HepG2 (cell line): ENCODE results near the gene HS6ST2. TPM values are rescaled to one million over a fixed set of nuclear protein-coding genes. Genes with fewer than 3 reads are reported as not detected.

Experiments used
- AHDC1 ChIP-seq: sonication (generic); formaldehyde crosslinking; IDR thresholded peaks from 2 replicates; pipeline ENCODE4 v1.5.1; 2020; ENCODE audit warnings: mild to moderate bottlenecking, missing genetic modification reagents, borderline replicate concordance
- FIP1L1 ChIP-seq: fragments of 200-400 bp; formaldehyde crosslinking; IDR thresholded peaks from 2 replicates; pipeline ENCODE4 v1.6.1; 2018; ENCODE audit warnings: low read depth, mild to moderate bottlenecking, low read length, moderate library complexity, borderline replicate concordance; ENCODE audit not compliant: insufficient read depth
- FOSL2 ChIP-seq: sonication (generic); formaldehyde crosslinking; IDR thresholded peaks from 2 replicates; pipeline ENCODE4 v1.4.0; 2020; ENCODE audit warnings: missing genetic modification reagents
- FOXA1 ChIP-seq, 2 experiments: fragments of 450-650 bp in 1 of 2; sonication (generic) in 1 of 2; formaldehyde crosslinking in 1 of 2; IDR thresholded peaks; 2 replicates each; pipeline versions ENCODE4 v1.4.0 to v1.6.1; 2016 to 2020; ENCODE audit warnings: missing genetic modification reagents in 1 of 2
- HHEX ChIP-seq: IDR thresholded peaks from 2 replicates; pipeline ENCODE4 v1.6.1; 2016; ENCODE audit warnings: control low read depth
- MAFG ChIP-seq: sonication (generic); formaldehyde crosslinking; IDR thresholded peaks from 2 replicates; pipeline ENCODE4 v1.5.1; 2020; ENCODE audit warnings: mild to moderate bottlenecking, missing genetic modification reagents
- NR1H2 ChIP-seq: sonication (generic); formaldehyde crosslinking; IDR thresholded peaks from 2 replicates; pipeline ENCODE4 v1.8.1; 2022; ENCODE audit warnings: low read depth, missing genetic modification reagents, borderline replicate concordance
- NR2F2 ChIP-seq: IDR thresholded peaks from 2 replicates; pipeline ENCODE4 v1.6.1; 2012; ENCODE audit warnings: low read depth, inconsistent platforms, borderline replicate concordance
- POGZ ChIP-seq: sonication (generic); formaldehyde crosslinking; IDR thresholded peaks from 2 replicates; pipeline ENCODE4 v1.4.0; 2020; ENCODE audit warnings: mild to moderate bottlenecking, missing genetic modification reagents
- RCOR2 ChIP-seq: IDR thresholded peaks from 2 replicates; pipeline ENCODE4 v1.6.1; 2016; ENCODE audit warnings: missing biosample characterization, missing genetic modification reagents
- STAG1 ChIP-seq: sonication (generic); formaldehyde crosslinking; IDR thresholded peaks from 2 replicates; pipeline ENCODE4 v1.4.0; 2020; ENCODE audit warnings: missing genetic modification reagents
- TFAP4 ChIP-seq: sonication (generic); IDR thresholded peaks from 2 replicates; pipeline ENCODE4 v1.6.1; 2016; ENCODE audit warnings: low read depth, borderline replicate concordance
- THRA ChIP-seq: sonication (generic); formaldehyde crosslinking; IDR thresholded peaks from 2 replicates; pipeline ENCODE4 v1.4.0; 2020; ENCODE audit warnings: missing genetic modification reagents, borderline replicate concordance
- ZMYM4 ChIP-seq: sonication (generic); formaldehyde crosslinking; IDR thresholded peaks from 2 replicates; pipeline ENCODE4 v1.8.1; 2023; ENCODE audit warnings: mild to moderate bottlenecking, missing genetic modification reagents
- ZNF205 ChIP-seq: IDR thresholded peaks from 2 replicates; pipeline ENCODE4 v1.6.1; 2018; ENCODE audit warnings: missing biosample characterization, missing genetic modification reagents
- ZNF276 ChIP-seq: sonication (generic); formaldehyde crosslinking; IDR thresholded peaks from 2 replicates; pipeline ENCODE4 v1.4.0; 2020; ENCODE audit warnings: mild to moderate bottlenecking, low read depth, missing genetic modification reagents
- ZNF644 ChIP-seq: IDR thresholded peaks from 2 replicates; pipeline ENCODE4 v1.6.1; 2016; ENCODE audit warnings: low read depth
- polyA plus RNA-seq, 8 experiments: library from polyadenylated mRNA; depleted of rRNA in 3 of 8; stranded (reverse) in 7 of 8; unstranded in 1 of 8; fragments of >200 nt; fragmentation: Illumina TruSeq in 4 of 8; extraction: Trizol in 4 of 8; gene quantifications; 2 replicates each; pipeline versions ENCODE4 v1.2.1 to v1.2.3, GENCODE V29; 2011 to 2016; ENCODE audit warnings: low read depth in 4 of 8, missing spikeins in 1 of 8, mixed read lengths in 1 of 8; ENCODE audit not compliant: insufficient read depth in 1 of 8
- total RNA-seq, 5 experiments: library from RNA; depleted of rRNA; stranded (reverse); fragments of >200 nt; fragmentation: Illumina TruSeq; extraction: Trizol; gene quantifications; 2 replicates each; pipeline ENCODE4 v1.2.3, GENCODE V29; 2016; ENCODE audit warnings: low read depth in 1 of 5

Gene HS6ST2
- total and polyA plus RNA-seq, 2 of the 13 experiments (the other 11 are each of a cell fraction or from before 2014, with no cell fraction given) = 0.05 TPM; not detected in 1

- TF ChIP-seq AHDC1 (CRISPR knock-in tag) = peak; percentile 66; the same call in 1 of the 2 replicates
- TF ChIP-seq TFAP4 = peak; percentile 47; the same call in 1 of the 2 replicates
- 0 out of 2 replicates have a peak, but pooled peaks have one; percentile 49 for TF ChIP-seq HHEX (CRISPR knock-in tag)
- peak; percentile 87 for TF ChIP-seq ZMYM4
- peak; percentile 85 for TF ChIP-seq POGZ (CRISPR knock-in tag)
- TF ChIP-seq NR1H2 (CRISPR knock-in tag) = no peak
- peak; percentile 92 for TF ChIP-seq ZNF644 (CRISPR knock-in tag)
- peak; percentile 35; the same call in 1 of the 2 replicates for TF ChIP-seq ZNF205 (CRISPR knock-in tag)
- peak; percentile 34; the same call in 1 of the 2 replicates for TF ChIP-seq FOSL2
- TF ChIP-seq STAG1 (CRISPR knock-in tag) = 0 out of 2 replicates have a peak, but pooled peaks have one; percentile 7
- TF ChIP-seq MAFG (CRISPR knock-in tag) = no peak
- no peak for TF ChIP-seq FIP1L1
- TF ChIP-seq FOXA1 (IDR thresholded peaks at IDR 0.05) = no peak
- TF ChIP-seq FOXA1 (CRISPR knock-in tag; IDR thresholded peaks at IDR 0.05) = peak; percentile 29; the same call in 1 of the 2 replicates
- TF ChIP-seq NR2F2 = peak; percentile 53; the same call in 1 of the 2 replicates
- TF ChIP-seq THRA (CRISPR knock-in tag) = peak; percentile 71; the same call in 1 of the 2 replicates
- TF ChIP-seq RCOR2 = peak; percentile 87
- no peak for TF ChIP-seq ZNF276 (CRISPR knock-in tag)
Measured at GRCh38 chrX:132603700-132604286, 354.6 kb downstream of the HS6ST2 start (continued).
